AG10803 (cell line): ENCODE results near the gene LRRIQ1.

Experiments used
- DNase-seq: peaks from one replicate; pipeline ENCODE4 v3.0.0; 2010; ENCODE audit warnings: low read depth
- H3K4me3 ChIP-seq: 2 replicates; pipeline ENCODE4 v1.5.1; 2011; ENCODE audit warnings: mild to moderate bottlenecking, low read length, control low read depth
- CTCF ChIP-seq: conservative IDR thresholded peaks from 2 replicates; pipeline ENCODE4 v1.5.1; 2011; ENCODE audit warnings: mild to moderate bottlenecking, low read length, control low read depth, inconsistent platforms

LRRIQ1 gene

GRCh38 chr12:85036234-85036707, at the start of gene LRRIQ1, which contains the start of gene TSPAN19:
Gene LRRIQ1 (plus strand): TSS chr12:85036351. CDS start chr12:85038177, 1,826 bp downstream.
Gene TSPAN19 (minus strand): TSS chr12:85036277. CDS start chr12:85029946, 6,331 bp downstream.
- H3K4me3 ChIP-seq, result peak within 1 kb of the TSS; percentile 70
- TF ChIP-seq CTCF, result no peak
- peak; percentile 75 for DNase-seq

- TF ChIP-seq CTCF, result no peak
- peak; percentile 13 for DNase-seq
- no peak overlapping the region for H3K4me3 ChIP-seq
Observed at GRCh38 chr12:84986586-84986985, 49.6 kb upstream of the LRRIQ1 start.

- DNase-seq, result no peak
- H3K4me3 ChIP-seq, result no peak overlapping the region
- no peak for TF ChIP-seq CTCF
Observed at GRCh38 chr12:84994426-84994825, 41.7 kb upstream of the LRRIQ1 start.

GRCh38 chr12:84995641-84996040, 40.5 kb upstream of the LRRIQ1 start:
- no peak overlapping the region for H3K4me3 ChIP-seq
- no peak for DNase-seq
- no peak for TF ChIP-seq CTCF

- DNase-seq, result no peak
- H3K4me3 ChIP-seq, result no peak overlapping the region
- TF ChIP-seq CTCF, result no peak
Observed at GRCh38 chr12:84996759-84997158, 39.4 kb upstream of the LRRIQ1 start.

- no peak for TF ChIP-seq CTCF
- no peak for DNase-seq
- no peak overlapping the region for H3K4me3 ChIP-seq
Observed at GRCh38 chr12:84998341-84998740, 37.8 kb upstream of the LRRIQ1 start.

GRCh38 chr12:85000729-85001128, 35.4 kb upstream of the LRRIQ1 start:
- no peak overlapping the region for H3K4me3 ChIP-seq
- DNase-seq, result no peak
- TF ChIP-seq CTCF, result no peak
